RWPE2 (cell line): ENCODE data around the gene CACNA2D2.

Source experiments
- ATAC-seq: fragments of 200-7000 bp; cut with Tn5 transposase; 3 replicates; pipeline ENCODE4 v1.9.1; 2021; ENCODE audit warnings: low read depth
- DNase-seq: peaks from one replicate; pipeline ENCODE4 v3.0.0-alpha.2; 2020; ENCODE audit warnings: low spot score
- H3K27ac ChIP-seq: fragments of 450-650 bp; 2 replicates; pipeline ENCODE4 v1.5.1; 2017; ENCODE audit warnings: mild to moderate bottlenecking; ENCODE audit not compliant: poor library complexity, severe bottlenecking
- H3K27me3 ChIP-seq: fragments of 250-450 bp; sonication (Bioruptor Pico); 2 replicates; pipeline ENCODE4 v1.5.1; 2021; ENCODE audit warnings: mild to moderate bottlenecking, moderate library complexity; ENCODE audit not compliant: insufficient read depth, poor library complexity, severe bottlenecking
- H3K36me3 ChIP-seq: fragments of 250-450 bp; sonication (Bioruptor Pico); 2 replicates; pipeline ENCODE4 v1.5.1; 2020; ENCODE audit warnings: low read depth, mild to moderate bottlenecking, moderate library complexity
- H3K4me1 ChIP-seq: fragments of 250-450 bp; sonication (Bioruptor Pico); 2 replicates; pipeline ENCODE4 v1.5.1; 2021; ENCODE audit warnings: mild to moderate bottlenecking, moderate library complexity; ENCODE audit not compliant: insufficient read depth, poor library complexity, severe bottlenecking
- H3K4me3 ChIP-seq: fragments of 250-450 bp; sonication (Bioruptor Pico); 2 replicates; pipeline ENCODE4 v1.5.1; 2021; ENCODE audit warnings: mild to moderate bottlenecking, moderate library complexity; ENCODE audit not compliant: severe bottlenecking
- H3K9me3 ChIP-seq: fragments of 250-450 bp; sonication (Bioruptor Pico); 2 replicates; pipeline ENCODE4 v1.5.1; 2021; ENCODE audit warnings: mild to moderate bottlenecking, moderate library complexity; ENCODE audit not compliant: severe bottlenecking
- TF ChIP-seq, protein P1 (sequence below): fragments of 450-650 bp; IDR thresholded peaks from one replicate; pipeline ENCODE4 v1.5.1; 2017; ENCODE audit warnings: mild to moderate bottlenecking, moderate library complexity; ENCODE audit not compliant: poor library complexity, severe bottlenecking

The CACNA2D2 gene

DNA sequence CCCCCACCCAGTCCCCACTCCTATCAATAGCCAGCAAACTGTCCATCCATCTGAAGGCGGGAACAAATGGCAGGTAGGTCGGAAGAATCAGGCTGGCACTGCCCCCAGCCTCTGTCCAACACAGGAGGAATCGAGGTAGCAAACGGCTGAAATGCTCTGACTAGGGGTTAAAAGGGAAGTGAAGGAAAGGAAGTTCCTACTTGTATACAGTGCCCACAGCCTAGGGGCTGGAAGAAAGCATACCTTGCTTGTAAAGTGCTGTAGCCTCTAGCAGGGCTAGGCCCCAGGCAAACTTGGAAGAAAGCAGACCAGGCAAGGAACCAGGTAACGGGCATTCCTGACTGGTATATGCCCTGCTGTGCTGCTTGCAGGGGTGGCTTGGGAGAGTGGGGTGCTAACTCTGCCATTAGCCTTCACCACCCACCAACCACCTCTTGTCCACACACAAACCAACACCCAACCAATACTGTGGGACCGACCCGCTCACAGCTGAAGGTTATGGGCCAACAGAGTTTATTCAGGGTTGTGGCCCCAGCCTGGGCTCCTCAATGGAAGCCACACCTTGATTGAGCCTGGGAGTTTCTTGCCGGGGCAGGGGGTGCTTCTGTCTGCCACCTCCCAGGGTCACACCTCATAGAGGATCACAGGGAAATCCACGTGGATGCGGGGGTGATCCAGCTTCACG lies 177.8 kb downstream of the CACNA2D2 start:
- TF ChIP-seq, protein P1, sequence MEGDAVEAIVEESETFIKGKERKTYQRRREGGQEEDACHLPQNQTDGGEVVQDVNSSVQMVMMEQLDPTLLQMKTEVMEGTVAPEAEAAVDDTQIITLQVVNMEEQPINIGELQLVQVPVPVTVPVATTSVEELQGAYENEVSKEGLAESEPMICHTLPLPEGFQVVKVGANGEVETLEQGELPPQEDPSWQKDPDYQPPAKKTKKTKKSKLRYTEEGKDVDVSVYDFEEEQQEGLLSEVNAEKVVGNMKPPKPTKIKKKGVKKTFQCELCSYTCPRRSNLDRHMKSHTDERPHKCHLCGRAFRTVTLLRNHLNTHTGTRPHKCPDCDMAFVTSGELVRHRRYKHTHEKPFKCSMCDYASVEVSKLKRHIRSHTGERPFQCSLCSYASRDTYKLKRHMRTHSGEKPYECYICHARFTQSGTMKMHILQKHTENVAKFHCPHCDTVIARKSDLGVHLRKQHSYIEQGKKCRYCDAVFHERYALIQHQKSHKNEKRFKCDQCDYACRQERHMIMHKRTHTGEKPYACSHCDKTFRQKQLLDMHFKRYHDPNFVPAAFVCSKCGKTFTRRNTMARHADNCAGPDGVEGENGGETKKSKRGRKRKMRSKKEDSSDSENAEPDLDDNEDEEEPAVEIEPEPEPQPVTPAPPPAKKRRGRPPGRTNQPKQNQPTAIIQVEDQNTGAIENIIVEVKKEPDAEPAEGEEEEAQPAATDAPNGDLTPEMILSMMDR, result no peak
- no peak for DNase-seq
- no peaks in the 10 kb centered on the region for H3K9me3 ChIP-seq
- no peak overlapping the region for H3K27ac ChIP-seq
- no peaks in the 10 kb centered on the region for H3K4me1 ChIP-seq
- peaks cover 38% of the 10 kb centered on the region for H3K36me3 ChIP-seq
- H3K27me3 ChIP-seq, result no peaks in the 10 kb centered on the region
- H3K4me3 ChIP-seq, result no peak overlapping the region
- no peak for ATAC-seq

DNA sequence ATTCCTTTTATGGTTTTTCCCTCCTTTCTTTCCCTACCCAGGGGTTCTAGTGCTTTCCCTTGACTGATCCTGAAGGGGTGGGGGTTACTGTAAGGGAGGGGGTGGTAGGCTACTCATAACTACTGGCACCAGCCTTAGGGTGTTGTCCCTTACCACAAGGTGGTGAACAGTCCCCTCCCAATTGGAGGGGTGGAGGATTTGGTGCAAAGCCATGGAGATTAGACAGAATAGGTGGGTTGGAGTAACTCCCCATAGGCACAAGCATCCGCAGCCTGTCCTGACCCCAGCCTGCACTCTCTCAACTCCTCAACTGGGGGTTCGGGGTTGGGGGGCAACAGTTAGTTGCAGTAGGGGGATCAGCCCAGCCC lies 178.3 kb downstream of the CACNA2D2 start:
- no peaks in the 10 kb centered on the region for H3K4me1 ChIP-seq
- no peak for DNase-seq
- TF ChIP-seq, protein P1, result no peak
- no peaks in the 10 kb centered on the region for H3K27me3 ChIP-seq
- ATAC-seq, result no peak
- H3K9me3 ChIP-seq, result no peaks in the 10 kb centered on the region
- no peak overlapping the region for H3K4me3 ChIP-seq
- H3K27ac ChIP-seq, result no peak overlapping the region
- peaks cover 33% of the 10 kb centered on the region for H3K36me3 ChIP-seq

DNA sequence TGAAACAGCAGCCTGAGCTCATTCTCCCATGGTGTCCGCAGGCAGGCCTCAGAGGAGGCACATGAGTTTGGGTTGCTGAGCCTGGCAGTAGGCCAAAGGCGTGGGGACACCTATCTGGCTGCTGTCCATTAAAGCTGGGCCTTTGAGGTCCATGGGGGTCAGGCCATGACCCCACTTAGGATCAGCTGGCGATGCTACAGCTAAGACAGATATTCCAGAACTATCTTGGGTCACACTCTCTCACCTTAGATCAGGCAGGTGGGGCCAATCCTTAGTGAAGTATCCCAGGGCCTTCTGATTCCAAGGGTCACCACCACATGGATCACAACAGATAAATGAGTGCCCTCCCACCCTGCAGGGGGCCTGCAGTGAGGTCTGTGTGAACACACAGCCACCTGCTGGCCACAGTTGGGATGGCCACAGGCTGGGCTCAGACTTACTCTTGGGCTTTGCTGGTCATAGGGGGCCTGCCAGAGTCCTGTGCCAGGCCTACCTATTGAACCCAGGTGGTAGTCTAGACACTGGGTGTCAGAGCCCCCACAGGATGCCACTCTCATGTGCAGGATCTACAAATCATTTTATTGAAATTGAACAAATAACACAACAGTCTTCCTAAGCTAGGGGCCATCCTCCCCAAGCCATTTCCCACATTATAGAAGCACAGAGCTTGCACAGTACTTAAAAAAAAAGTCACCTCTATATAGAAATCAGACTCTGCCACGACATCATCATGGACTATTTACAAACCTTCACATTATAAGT lies 178.9 kb downstream of the CACNA2D2 start:
- H3K9me3 ChIP-seq, result no peaks in the 10 kb centered on the region
- no peaks in the 10 kb centered on the region for H3K4me1 ChIP-seq
- no peaks in the 10 kb centered on the region for H3K27me3 ChIP-seq
- TF ChIP-seq, protein P1, result peak; percentile 86
- DNase-seq, result no peak
- peaks cover 30% of the 10 kb centered on the region for H3K36me3 ChIP-seq
- H3K4me3 ChIP-seq, result no peak overlapping the region
- peak; percentile 34 for ATAC-seq
- H3K27ac ChIP-seq, result no peak overlapping the region

DNA sequence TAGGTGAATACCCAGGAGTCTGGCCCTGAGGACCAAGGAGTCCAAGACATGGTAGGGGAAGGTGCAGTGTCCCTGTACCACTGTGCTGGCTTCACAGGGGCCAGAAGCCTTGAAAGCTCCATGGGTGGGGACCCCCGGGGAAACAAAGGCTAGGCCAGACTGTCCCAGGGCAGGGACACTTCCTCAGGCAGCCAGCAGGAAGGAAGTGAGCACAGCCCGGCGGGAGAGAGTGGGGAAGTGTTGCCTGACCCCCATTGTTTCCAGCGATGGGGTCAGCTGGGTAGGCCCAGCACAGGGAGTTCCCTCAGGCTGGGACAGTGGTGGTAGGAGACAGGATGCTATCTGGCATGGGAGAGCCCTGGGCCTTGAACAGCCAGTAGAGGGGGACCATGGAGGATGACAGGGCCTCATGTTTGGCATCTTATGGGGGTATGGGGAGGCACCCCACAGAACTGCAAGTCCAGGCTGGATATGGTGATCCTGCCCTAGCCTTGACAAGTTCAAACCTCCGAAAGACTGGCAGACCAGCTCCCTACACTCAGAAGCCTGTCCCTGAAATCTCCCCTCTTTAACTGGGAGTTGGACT lies 179.7 kb downstream of the CACNA2D2 start:
- H3K4me3 ChIP-seq, result no peak overlapping the region
- no peaks in the 10 kb centered on the region for H3K9me3 ChIP-seq
- DNase-seq (no peak), ATAC-seq (no peak)
- no peaks in the 10 kb centered on the region for H3K4me1 ChIP-seq
- TF ChIP-seq, protein P1, result no peak
- peaks cover 34% of the 10 kb centered on the region for H3K36me3 ChIP-seq
- peak overlapping the region; percentile 6 for H3K27ac ChIP-seq
- no peaks in the 10 kb centered on the region for H3K27me3 ChIP-seq
